PC-9 (cell line): ENCODE data around the gene SERPINA12. TPM values are rescaled to one million over a fixed set of nuclear protein-coding genes. Genes with fewer than 3 reads are reported as not detected.

Experiments used
- BruUV-seq: library from RNA; stranded (reverse); fragments of 400-500 nt; replicated peaks from 2 replicates; lab custom pipeline; 2021; lab: Mats Ljungman, UMichigan
- CTCF ChIA-PET: fragments of 300-600 bp; sonication (Branson Sonifier 250); formaldehyde crosslinking; loops from one replicate; lab custom pipeline; 2022; ENCODE audit warnings: antibody characterized with exemption; lab: Charles Lee
- POLR2A ChIA-PET: fragments of 300-600 bp; sonication (Branson Sonifier 250); formaldehyde crosslinking; loops from one replicate; lab custom pipeline; 2022; ENCODE audit warnings: antibody characterized with exemption; ENCODE audit not compliant: unreplicated experiment; lab: Charles Lee
- DNase-seq, 2 experiments: peaks; one replicate each; pipeline versions ENCODE4 v3.0.0 to v3.0.0-alpha.2; 2015 to 2022; ENCODE audit warnings: mixed read lengths in 1 of 2
- H2AFZ ChIP-seq: fragments of 200-600 bp; sonication (generic); 2 replicates; pipeline ENCODE4 v1.8.1; 2017; ENCODE audit warnings: antibody characterized with exemption
- H3F3A ChIP-seq: fragments of 200-600 bp; sonication (generic); 2 replicates; pipeline ENCODE4 v1.8.1; 2017; ENCODE audit warnings: antibody characterized with exemption, mild to moderate bottlenecking, low read depth; ENCODE audit not compliant: insufficient read depth
- H3K27ac ChIP-seq: fragments of 200-600 bp; sonication (generic); 2 replicates; pipeline ENCODE4 v1.6.1; 2016; ENCODE audit warnings: mixed run types
- H3K27me3 ChIP-seq: fragments of 200-600 bp; sonication (generic); 2 replicates; pipeline ENCODE4 v1.6.1; 2016; ENCODE audit warnings: low read depth, mixed run types; ENCODE audit not compliant: insufficient read depth
- H3K36me3 ChIP-seq: fragments of 200-600 bp; sonication (generic); 2 replicates; pipeline ENCODE4 v1.6.1; 2016; ENCODE audit warnings: low read depth, mixed run types
- H3K4me1 ChIP-seq: fragments of 200-600 bp; sonication (generic); replicated peaks from 2 replicates; pipeline ENCODE4 v1.6.1; 2016; ENCODE audit warnings: mixed run types; ENCODE audit not compliant: insufficient read depth
- H3K4me2 ChIP-seq: fragments of 200-600 bp; sonication (generic); 2 replicates; pipeline ENCODE4 v1.6.1; 2017; ENCODE audit warnings: mixed run types
- H3K4me3 ChIP-seq: fragments of 200-600 bp; sonication (generic); 2 replicates; pipeline ENCODE4 v1.6.1; 2016; ENCODE audit warnings: mixed run types
- H3K79me2 ChIP-seq: fragments of 200-600 bp; sonication (generic); 2 replicates; pipeline ENCODE4 v1.6.1; 2017; ENCODE audit warnings: low read depth, mixed run types
- H3K9me2 ChIP-seq: fragments of 200-600 bp; sonication (generic); 2 replicates; pipeline ENCODE4 v1.8.1; 2017; ENCODE audit warnings: mild to moderate bottlenecking; ENCODE audit not compliant: insufficient read depth
- H3K9me3 ChIP-seq: fragments of 200-600 bp; sonication (generic); 2 replicates; pipeline ENCODE4 v1.8.1; 2016; ENCODE audit warnings: low read depth; ENCODE audit not compliant: insufficient read depth
- H4K20me1 ChIP-seq: fragments of 200-600 bp; sonication (generic); 2 replicates; pipeline ENCODE4 v1.8.1; 2017; ENCODE audit not compliant: insufficient read depth
- EZH2 ChIP-seq: fragments of 200-600 bp; sonication (generic); IDR thresholded peaks from 2 replicates; pipeline ENCODE4 v1.8.0; 2017; ENCODE audit warnings: antibody characterized with exemption, low read depth
- intact Hi-C: fragments of 100-400 bp; cut with micrococcal nuclease; formaldehyde crosslinking; loops from one replicate; pipeline ENCODE4 v1.10.0; 2022; ENCODE audit not compliant: unreplicated experiment
- total RNA-seq: library from RNA; stranded (reverse); gene quantifications from 2 replicates; pipeline ENCODE4 v1.2.3, GENCODE V29; 2021
- TF ChIP-seq, protein P1 (sequence below): fragments of 200-600 bp; sonication (generic); conservative IDR thresholded peaks from 2 replicates; pipeline ENCODE4 v1.6.1; 2017; ENCODE audit warnings: mixed run types, antibody characterized with exemption, mild to moderate bottlenecking, moderate library complexity

The SERPINA12 gene
- total RNA-seq, 1 experiment from 2014 or later = not detected

DNA sequence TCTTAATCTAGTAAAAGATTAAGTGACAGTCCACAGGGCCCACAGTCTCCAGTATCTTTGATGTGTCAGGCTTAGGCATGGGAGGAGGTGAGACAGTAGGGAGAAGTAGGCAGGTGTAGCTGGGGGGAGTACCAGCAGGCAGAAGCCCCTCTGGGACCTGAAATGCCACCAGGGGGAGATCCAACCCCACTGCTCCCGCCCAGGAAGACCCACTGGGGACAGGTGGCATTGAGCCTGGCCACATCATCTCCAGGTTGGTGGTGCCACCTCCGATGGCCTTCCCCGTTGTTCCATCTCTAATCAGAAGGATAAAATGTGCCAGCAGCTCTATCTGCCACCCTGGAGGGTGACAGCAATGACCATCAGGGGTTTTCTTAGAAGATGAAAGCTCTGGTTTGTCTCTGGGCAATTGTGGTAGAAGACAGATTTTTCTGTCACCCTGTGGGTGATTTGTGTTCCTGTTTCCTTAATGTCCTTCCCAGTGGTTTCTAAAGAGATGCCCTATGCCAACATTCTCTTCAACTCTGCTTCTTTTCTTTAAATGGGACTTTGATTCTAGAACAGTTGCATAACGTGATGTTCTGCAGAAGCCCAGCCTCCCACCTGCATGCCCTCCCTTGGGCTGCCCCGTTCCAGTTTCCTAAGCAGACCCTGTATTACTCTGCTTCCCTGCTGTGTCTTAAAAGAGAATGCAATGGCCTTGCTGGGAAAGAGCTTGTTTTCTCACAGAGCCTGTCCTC, 12.3 kb upstream of the SERPINA12 start:
- no peaks in the 10 kb centered on the region for H3F3A ChIP-seq
- H3K4me1 ChIP-seq = no peaks in the 10 kb centered on the region
- H3K9me2 ChIP-seq = no peaks in the 10 kb centered on the region
- ChIA-PET CTCF (no interaction called here), POLR2A (no interaction called here)
- TF ChIP-seq, protein P1, sequence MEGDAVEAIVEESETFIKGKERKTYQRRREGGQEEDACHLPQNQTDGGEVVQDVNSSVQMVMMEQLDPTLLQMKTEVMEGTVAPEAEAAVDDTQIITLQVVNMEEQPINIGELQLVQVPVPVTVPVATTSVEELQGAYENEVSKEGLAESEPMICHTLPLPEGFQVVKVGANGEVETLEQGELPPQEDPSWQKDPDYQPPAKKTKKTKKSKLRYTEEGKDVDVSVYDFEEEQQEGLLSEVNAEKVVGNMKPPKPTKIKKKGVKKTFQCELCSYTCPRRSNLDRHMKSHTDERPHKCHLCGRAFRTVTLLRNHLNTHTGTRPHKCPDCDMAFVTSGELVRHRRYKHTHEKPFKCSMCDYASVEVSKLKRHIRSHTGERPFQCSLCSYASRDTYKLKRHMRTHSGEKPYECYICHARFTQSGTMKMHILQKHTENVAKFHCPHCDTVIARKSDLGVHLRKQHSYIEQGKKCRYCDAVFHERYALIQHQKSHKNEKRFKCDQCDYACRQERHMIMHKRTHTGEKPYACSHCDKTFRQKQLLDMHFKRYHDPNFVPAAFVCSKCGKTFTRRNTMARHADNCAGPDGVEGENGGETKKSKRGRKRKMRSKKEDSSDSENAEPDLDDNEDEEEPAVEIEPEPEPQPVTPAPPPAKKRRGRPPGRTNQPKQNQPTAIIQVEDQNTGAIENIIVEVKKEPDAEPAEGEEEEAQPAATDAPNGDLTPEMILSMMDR = no peak
- no peak for TF ChIP-seq EZH2
- DNase-seq = no peak
- H3K4me3 ChIP-seq = no peak overlapping the region
- no peak overlapping the region for H3K4me2 ChIP-seq
- no TSS peak for BruUV-seq
- no peak overlapping the region for H3K27ac ChIP-seq
- H4K20me1 ChIP-seq = no peaks in the 10 kb centered on the region
- peaks cover 13% of the 10 kb centered on the region; the same call in 1 of the 2 replicates for H3K27me3 ChIP-seq
- H2AFZ ChIP-seq = no peak overlapping the region
- no peaks in the 10 kb centered on the region for H3K79me2 ChIP-seq
- intact Hi-C loops = no loop called here
- H3K36me3 ChIP-seq = no peaks in the 10 kb centered on the region
- H3K9me3 ChIP-seq = no peaks in the 10 kb centered on the region

DNA sequence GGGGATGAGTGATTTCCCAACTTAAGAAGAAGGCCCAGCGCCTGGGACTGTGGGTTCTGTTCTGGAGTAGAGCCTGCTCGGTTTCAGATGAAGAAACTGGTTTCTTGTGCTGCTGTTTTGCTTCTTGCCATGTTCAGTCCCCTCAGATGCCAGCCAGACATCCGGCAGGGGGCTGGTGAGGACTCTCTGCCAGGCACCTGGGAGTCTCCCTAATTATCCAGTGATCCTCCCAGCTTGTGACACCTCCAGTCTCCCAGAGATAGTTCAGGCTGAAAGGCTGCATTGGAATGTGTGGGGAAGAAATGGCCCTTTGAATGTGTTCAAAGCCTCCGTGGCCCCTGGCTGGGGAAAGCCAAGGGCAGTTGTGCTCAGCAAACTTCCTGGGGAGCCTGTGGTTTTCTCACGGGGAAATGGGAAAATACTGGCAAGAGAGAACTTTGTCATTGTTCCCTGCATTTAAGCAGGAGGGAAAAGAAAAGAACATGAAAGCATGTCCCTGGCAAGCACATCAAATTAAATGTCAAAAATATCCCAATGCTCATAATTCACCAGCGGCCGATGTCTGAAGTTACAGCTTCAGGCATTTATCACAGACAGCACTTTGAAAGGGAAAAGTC, 8.5 kb upstream of the SERPINA12 start:
- H3K36me3 ChIP-seq = no peaks in the 10 kb centered on the region
- TF ChIP-seq, protein P1 = no peak
- TF ChIP-seq EZH2 = no peak
- H3F3A ChIP-seq = no peaks in the 10 kb centered on the region
- POLR2A ChIA-PET = no interaction called here
- H4K20me1 ChIP-seq = no peaks in the 10 kb centered on the region
- H3K9me3 ChIP-seq = no peaks in the 10 kb centered on the region
- H3K4me3 ChIP-seq = no peak overlapping the region
- no TSS peak for BruUV-seq
- no peak overlapping the region for H3K27ac ChIP-seq
- CTCF ChIA-PET = no interaction called here
- no peak overlapping the region for H3K4me2 ChIP-seq
- no peak overlapping the region for H2AFZ ChIP-seq
- intact Hi-C loops = no loop called here
- peaks cover 26% of the 10 kb centered on the region for H3K27me3 ChIP-seq
- no peaks in the 10 kb centered on the region for H3K9me2 ChIP-seq
- no peak for DNase-seq
- no peaks in the 10 kb centered on the region for H3K79me2 ChIP-seq
- no peaks in the 10 kb centered on the region for H3K4me1 ChIP-seq

DNA sequence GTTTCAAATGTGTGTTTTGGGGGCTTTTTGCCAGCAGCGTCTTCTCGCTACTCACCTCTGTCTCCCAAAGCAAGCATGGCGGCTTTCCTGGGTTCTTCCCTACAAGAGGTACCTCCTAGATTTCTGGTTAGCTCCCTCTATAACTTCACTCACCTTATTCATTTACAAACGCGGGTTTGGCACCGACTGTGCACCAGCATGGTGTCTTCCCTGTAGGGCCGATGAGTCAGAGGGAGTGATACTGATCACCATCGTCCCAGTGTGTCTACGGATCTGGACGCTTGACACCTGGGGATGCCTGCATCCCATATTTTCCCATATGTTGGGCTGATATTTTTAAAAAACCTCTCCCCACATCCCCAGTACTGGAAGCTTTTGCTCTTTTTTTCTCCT, 8.0 kb upstream of the SERPINA12 start:
- no peaks in the 10 kb centered on the region for H3F3A ChIP-seq
- no peaks in the 10 kb centered on the region for H3K9me2 ChIP-seq
- intact Hi-C loops = no loop called here
- H3K27me3 ChIP-seq = peaks cover 26% of the 10 kb centered on the region
- H3K27ac ChIP-seq = no peak overlapping the region
- DNase-seq = no peak
- no peaks in the 10 kb centered on the region for H3K9me3 ChIP-seq
- no peaks in the 10 kb centered on the region for H3K79me2 ChIP-seq
- H3K4me1 ChIP-seq = no peaks in the 10 kb centered on the region
- POLR2A ChIA-PET = no interaction called here
- TF ChIP-seq EZH2 = no peak
- TF ChIP-seq, protein P1 = no peak
- CTCF ChIA-PET = no interaction called here
- H2AFZ ChIP-seq = no peak overlapping the region
- H4K20me1 ChIP-seq = no peaks in the 10 kb centered on the region
- H3K36me3 ChIP-seq = no peaks in the 10 kb centered on the region
- H3K4me2 ChIP-seq = no peak overlapping the region
- BruUV-seq = no TSS peak
- no peak overlapping the region for H3K4me3 ChIP-seq
